DMS 273 (cell line): ENCODE measurements around the gene KIF24.
"Not testable (repeated sequence)": the region's sequence is repeated elsewhere in the genome, so short reads cannot be mapped to it uniquely, and the experiment has no call there.

Experiments
- DNase-seq: peaks from one replicate; lab custom pipeline; 2025; ENCODE audit not compliant: unreplicated experiment; lab: John Stamatoyannopoulos, UW

KIF24 gene

GRCh38 chr9:34363619-34364351 lies 34.7 kb upstream of the KIF24 start:
- no peak for DNase-seq

- DNase-seq = no peak
Observed at GRCh38 chr9:34362614-34363214, 33.6 kb upstream of the KIF24 start.

- DNase-seq = not testable (repeated sequence)
Observed at GRCh38 chr9:34352957-34353356, 23.9 kb upstream of the KIF24 start.

- DNase-seq = not testable (repeated sequence)
Observed at GRCh38 chr9:34352122-34352652, 23.1 kb upstream of the KIF24 start.

GRCh38 chr9:34349324-34349723 lies 20.3 kb upstream of the KIF24 start:
- no peak for DNase-seq

GRCh38 chr9:34347800-34348158 lies 18.7 kb upstream of the KIF24 start:
- no peak for DNase-seq

- no peak for DNase-seq
Observed at GRCh38 chr9:34346873-34347799, 18.1 kb upstream of the KIF24 start.

GRCh38 chr9:34343605-34344004 lies 14.5 kb upstream of the KIF24 start:
- DNase-seq = no peak

GRCh38 chr9:34343090-34343489 lies 14.0 kb upstream of the KIF24 start:
- DNase-seq = no peak

- DNase-seq = no peak
Observed at GRCh38 chr9:34341659-34342295, 12.7 kb upstream of the KIF24 start.

GRCh38 chr9:34338665-34339385 lies 9.8 kb upstream of the KIF24 start:
- no peak for DNase-seq

- DNase-seq = not testable (repeated sequence)
Observed at GRCh38 chr9:34338079-34338478, 9.0 kb upstream of the KIF24 start.

- DNase-seq = peak; percentile 39
Observed at GRCh38 chr9:34337403-34337802, 8.3 kb upstream of the KIF24 start.

GRCh38 chr9:34335376-34335775 lies 6.3 kb upstream of the KIF24 start:
- DNase-seq = no peak

GRCh38 chr9:34334916-34335315 lies 5.8 kb upstream of the KIF24 start:
- no peak for DNase-seq

- peak; percentile 68 for DNase-seq
Observed at GRCh38 chr9:34334337-34334824, 5.3 kb upstream of the KIF24 start.

- DNase-seq = no peak
Observed at GRCh38 chr9:34333836-34334235, 4.8 kb upstream of the KIF24 start.

- DNase-seq = peak; percentile 74
Observed at GRCh38 chr9:34332076-34332964, 3.3 kb upstream of the KIF24 start.

GRCh38 chr9:34331196-34331595 lies 2.1 kb upstream of the KIF24 start:
- no peak for DNase-seq
